MV-4-11 (cell line): ENCODE data around the gene TSPAN9.

Experiments
- DNase-seq: peaks from one replicate; lab custom pipeline; 2025; lab: John Stamatoyannopoulos, UW

TSPAN9 gene

GRCh38 chr12:3141339-3142321 is 64.5 kb downstream of the TSPAN9 start:
- DNase-seq, result no peak

- DNase-seq, result no peak
Measured at GRCh38 chr12:3142386-3142785, 65.2 kb downstream of the TSPAN9 start.

GRCh38 chr12:3144495-3144894 is 67.3 kb downstream of the TSPAN9 start:
- DNase-seq, result no peak

- no peak for DNase-seq
Measured at GRCh38 chr12:3145033-3145432, 67.9 kb downstream of the TSPAN9 start.

GRCh38 chr12:3145546-3146310 is 68.5 kb downstream of the TSPAN9 start:
- DNase-seq, result no peak

GRCh38 chr12:3147260-3147659 is 70.1 kb downstream of the TSPAN9 start:
- no peak for DNase-seq

GRCh38 chr12:3148366-3149000 is 71.3 kb downstream of the TSPAN9 start:
- no peak for DNase-seq

- DNase-seq, result no peak
Measured at GRCh38 chr12:3149515-3150307, 72.5 kb downstream of the TSPAN9 start.

- no peak for DNase-seq
Measured at GRCh38 chr12:3150308-3150670, 73.1 kb downstream of the TSPAN9 start.

- no peak for DNase-seq
Measured at GRCh38 chr12:3150931-3151835, 74.0 kb downstream of the TSPAN9 start.

GRCh38 chr12:3152011-3152511 is 74.9 kb downstream of the TSPAN9 start:
- DNase-seq, result no peak

GRCh38 chr12:3152892-3153291 is 75.7 kb downstream of the TSPAN9 start:
- DNase-seq, result no peak

GRCh38 chr12:3154006-3154405 is 76.8 kb downstream of the TSPAN9 start:
- no peak for DNase-seq

GRCh38 chr12:3155702-3156370 is 78.7 kb downstream of the TSPAN9 start:
- DNase-seq, result no peak

- no peak for DNase-seq
Measured at GRCh38 chr12:3157581-3158323, 80.6 kb downstream of the TSPAN9 start.

- no peak for DNase-seq
Measured at GRCh38 chr12:3158851-3159465, 81.8 kb downstream of the TSPAN9 start.

- no peak for DNase-seq
Measured at GRCh38 chr12:3160081-3160480, 82.9 kb downstream of the TSPAN9 start.

- no peak for DNase-seq
Measured at GRCh38 chr12:3161861-3162260, 84.7 kb downstream of the TSPAN9 start.
